Rectal smooth muscle tissue (tissue), 1 donor: ENCODE measurements around the gene PLEKHG4B.
"Not testable (repeated sequence)": the region's sequence is repeated elsewhere in the genome, so short reads cannot be mapped to it uniquely, and the experiment has no call there.

ENCODE experiments used
- H3K27ac ChIP-seq: one replicate; pipeline ENCODE4 v1.7.0; 2013; ENCODE audit warnings: low read depth, low read length, inconsistent platforms
- H3K27me3 ChIP-seq: one replicate; pipeline ENCODE4 v1.7.0; 2013; ENCODE audit warnings: low read length; ENCODE audit not compliant: control insufficient read depth, insufficient read depth
- H3K36me3 ChIP-seq: one replicate; pipeline ENCODE4 v1.7.0; 2013; ENCODE audit warnings: low read length; ENCODE audit not compliant: control insufficient read depth, insufficient read depth
- H3K4me1 ChIP-seq: one replicate; pipeline ENCODE4 v1.7.0; 2013; ENCODE audit warnings: low read length; ENCODE audit not compliant: control insufficient read depth, insufficient read depth
- H3K4me3 ChIP-seq: one replicate; pipeline ENCODE4 v1.7.0; 2013; ENCODE audit warnings: low read length
- H3K9ac ChIP-seq: one replicate; pipeline ENCODE4 v1.7.0; 2013; ENCODE audit warnings: low read length

The PLEKHG4B gene

DNA sequence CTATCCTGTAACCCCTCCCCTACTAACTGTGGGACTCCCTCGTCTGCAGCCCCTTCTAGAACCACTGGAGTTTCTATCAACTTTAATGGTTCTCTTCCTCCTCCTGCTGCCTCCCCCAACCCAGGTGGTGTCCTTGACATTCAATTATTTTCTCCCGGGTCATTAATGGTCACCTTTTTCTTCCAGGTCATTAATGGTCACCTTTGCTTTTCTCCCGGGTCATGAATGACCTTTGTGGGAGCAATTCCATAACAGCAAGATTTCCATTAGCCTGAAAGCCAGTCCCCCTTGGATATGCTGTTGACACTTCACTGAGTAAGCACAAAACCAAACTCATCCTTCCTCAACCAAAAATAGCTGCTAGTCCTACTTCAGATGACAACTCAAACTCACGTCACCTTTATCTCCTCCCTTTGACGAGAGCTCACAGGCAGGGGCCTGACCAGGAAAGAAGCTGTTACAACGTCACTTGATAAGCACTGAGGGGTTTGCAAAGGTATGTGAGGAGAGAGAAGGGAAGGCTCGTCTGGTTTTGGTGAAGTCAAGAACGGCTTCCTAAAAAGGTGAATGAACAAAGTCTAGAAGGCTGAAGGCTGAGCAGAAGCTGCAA, 115.1 kb downstream of the PLEKHG4B start:
- H3K27me3 ChIP-seq = no peaks in the 10 kb centered on the region
- peaks cover 3% of the 10 kb centered on the region for H3K36me3 ChIP-seq
- H3K4me1 ChIP-seq = peaks cover 4% of the 10 kb centered on the region
- no peak overlapping the region for H3K27ac ChIP-seq
- H3K4me3 ChIP-seq = no peak overlapping the region
- no peak overlapping the region for H3K9ac ChIP-seq

GRCh38 chr5:207599-207998, 115.6 kb downstream of the PLEKHG4B start:
- Histone ChIP-seq H3K27ac (no peak overlapping the region), H3K36me3 (peaks cover 3% of the 10 kb centered on the region), H3K4me1 (peaks cover 4% of the 10 kb centered on the region), H3K9ac (no peak overlapping the region), H3K4me3 (no peak overlapping the region), H3K27me3 (no peaks in the 10 kb centered on the region)

- H3K27me3 ChIP-seq = no peaks in the 10 kb centered on the region
- H3K4me3 ChIP-seq = no peak overlapping the region
- peaks cover 4% of the 10 kb centered on the region for H3K4me1 ChIP-seq
- H3K36me3 ChIP-seq = peaks cover 3% of the 10 kb centered on the region
- no peak overlapping the region for H3K9ac ChIP-seq
- no peak overlapping the region for H3K27ac ChIP-seq
Observed at GRCh38 chr5:208449-209114, 116.6 kb downstream of the PLEKHG4B start.

GRCh38 chr5:213803-214395, 121.9 kb downstream of the PLEKHG4B start:
- no peak overlapping the region for H3K27ac ChIP-seq
- H3K4me1 ChIP-seq = peaks cover 4% of the 10 kb centered on the region
- no peak overlapping the region for H3K4me3 ChIP-seq
- H3K9ac ChIP-seq = no peak overlapping the region
- H3K27me3 ChIP-seq = no peaks in the 10 kb centered on the region
- no peaks in the 10 kb centered on the region for H3K36me3 ChIP-seq

GRCh38 chr5:215256-215655, 123.3 kb downstream of the PLEKHG4B start:
- not testable (repeated sequence) for H3K4me1 ChIP-seq, H3K27me3 ChIP-seq, H3K36me3 ChIP-seq, H3K4me3 ChIP-seq, H3K27ac ChIP-seq, H3K9ac ChIP-seq

DNA sequence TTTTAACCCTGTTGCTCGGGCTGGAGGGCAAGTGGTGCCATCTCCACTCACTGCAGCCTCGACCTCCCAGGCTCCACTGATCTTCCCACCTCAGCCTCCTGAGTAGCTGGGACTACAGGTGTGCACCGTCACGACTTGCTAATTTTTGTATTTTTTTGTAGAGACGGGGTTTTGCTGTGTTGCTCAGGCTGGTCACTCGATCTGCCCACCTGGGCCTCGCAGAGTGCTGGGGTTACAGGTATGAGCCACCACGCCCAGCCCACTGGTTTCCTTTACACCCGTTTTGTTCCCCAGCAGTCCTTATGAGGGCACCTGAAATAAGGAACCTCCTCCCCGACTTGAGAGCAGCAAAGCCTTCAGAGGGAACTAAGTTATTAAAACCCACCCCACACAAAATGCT, 124.1 kb downstream of the PLEKHG4B start:
- H3K27ac ChIP-seq, H3K27me3 ChIP-seq, H3K4me1 ChIP-seq, H3K4me3 ChIP-seq, H3K36me3 ChIP-seq, H3K9ac ChIP-seq: not testable (repeated sequence)

- not testable (repeated sequence) for H3K27me3 ChIP-seq, H3K36me3 ChIP-seq, H3K4me1 ChIP-seq
- Histone ChIP-seq H3K27ac (peak within 1 kb of the TSS; percentile 83), H3K4me3 (peak within 1 kb of the TSS; percentile 90), H3K9ac (peak within 1 kb of the TSS; percentile 90)
Observed at GRCh38 chr5:217494-218456, 125.8 kb downstream of the PLEKHG4B start, which contains the start of the genes CCDC127 and SDHA. Gene CCDC127, minus strand, starts transcription at chr5:218153. Its CDS starts 1,304 bp downstream, at chr5:216849. Gene SDHA, plus strand, starts transcription at chr5:218320. Its CDS starts 36 bp downstream, at chr5:218356.

DNA sequence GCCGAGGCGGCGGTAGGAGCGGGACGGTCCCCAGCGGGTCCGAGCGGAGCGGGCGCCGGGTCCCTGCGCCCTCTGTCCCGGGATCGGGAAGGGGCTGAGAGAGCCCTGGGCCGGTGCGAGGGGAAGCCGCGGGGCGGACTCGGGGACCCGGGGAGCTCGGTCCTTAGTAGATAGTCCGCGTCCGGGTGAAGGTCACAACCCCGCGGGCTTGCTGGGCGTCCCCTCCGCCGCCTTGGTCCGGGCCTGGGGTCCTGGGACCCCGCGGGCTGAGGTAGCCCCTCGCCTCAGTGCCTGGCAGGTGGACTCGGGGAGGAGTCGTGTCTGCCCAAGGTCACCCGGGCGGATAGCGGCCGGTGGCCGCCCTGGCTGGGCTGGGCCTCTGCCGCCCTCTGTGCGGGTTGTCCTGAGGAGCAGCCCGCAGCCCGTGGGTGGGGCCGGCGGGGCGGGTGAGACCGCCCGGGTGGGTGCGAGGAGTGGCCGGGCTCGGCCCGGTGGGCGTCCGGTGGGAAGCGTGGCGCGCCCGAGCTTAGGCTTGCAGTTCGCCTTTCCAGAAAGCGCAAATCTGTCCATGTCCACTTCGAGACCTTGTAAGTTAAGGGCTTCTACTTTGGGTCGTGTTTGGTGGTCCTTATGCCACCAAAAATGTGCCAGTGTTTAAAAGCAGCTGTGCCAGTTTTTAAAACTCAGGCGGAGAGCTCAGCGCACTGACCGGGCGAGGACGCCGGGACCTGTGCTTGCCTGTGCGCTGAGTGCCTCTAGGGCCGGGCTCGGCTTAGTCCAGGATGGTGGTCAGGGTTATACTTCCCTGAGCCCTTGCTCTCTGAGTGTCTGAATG, 126.7 kb downstream of the PLEKHG4B start:
- Histone ChIP-seq H3K4me1 (no peaks in the 10 kb centered on the region), H3K36me3 (no peaks in the 10 kb centered on the region), H3K9ac (peak overlapping the region; percentile 90), H3K27me3 (no peaks in the 10 kb centered on the region), H3K27ac (peak overlapping the region; percentile 83), H3K4me3 (peak overlapping the region; percentile 90)

DNA sequence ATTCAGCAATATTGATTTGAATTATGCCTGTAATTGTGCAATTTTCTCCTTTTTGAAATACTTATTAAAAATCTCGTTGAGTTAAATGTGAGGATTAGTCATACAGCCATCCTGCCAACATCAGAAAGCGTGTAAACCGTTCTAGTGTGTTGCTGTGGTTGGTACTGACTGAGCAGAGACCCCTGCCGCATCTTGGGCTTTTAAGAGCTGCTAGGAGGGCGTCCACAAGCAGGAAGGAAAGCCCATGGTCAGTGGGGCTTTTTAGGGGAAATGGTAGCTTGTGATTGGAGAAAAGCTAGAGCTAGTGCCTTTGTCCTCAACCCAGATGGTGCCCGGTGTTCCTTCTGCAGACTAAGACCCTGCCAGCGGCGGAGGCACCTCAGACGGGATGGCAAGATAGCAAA, 127.5 kb downstream of the PLEKHG4B start:
- Histone ChIP-seq H3K4me1 (no peaks in the 10 kb centered on the region), H3K36me3 (no peaks in the 10 kb centered on the region), H3K4me3 (peak overlapping the region; percentile 90), H3K9ac (peak overlapping the region; percentile 1), H3K27ac (no peak overlapping the region), H3K27me3 (no peaks in the 10 kb centered on the region)

GRCh38 chr5:219991-220390, 128.0 kb downstream of the PLEKHG4B start:
- Histone ChIP-seq H3K4me3 (peak overlapping the region; percentile 90), H3K4me1 (no peaks in the 10 kb centered on the region), H3K36me3 (peaks cover under 1% of the 10 kb centered on the region), H3K27me3 (no peaks in the 10 kb centered on the region), H3K27ac (no peak overlapping the region), H3K9ac (peak overlapping the region; percentile 1)

GRCh38 chr5:222951-223715, 131.2 kb downstream of the PLEKHG4B start:
- H3K4me1 ChIP-seq, H3K27ac ChIP-seq, H3K9ac ChIP-seq, H3K27me3 ChIP-seq, H3K4me3 ChIP-seq: not testable (repeated sequence)
- H3K36me3 ChIP-seq = peaks cover 12% of the 10 kb centered on the region
